Erythroblast (primary cell): ENCODE measurements around the gene ATXN10.

Experiments used
- GATA1 ChIP-seq: IDR thresholded peaks from 2 replicates; pipeline ENCODE4 v1.6.1; 2011; ENCODE audit warnings: low read depth, mild to moderate bottlenecking, control low read depth, low read length, moderate library complexity
- POLR2A ChIP-seq: IDR thresholded peaks from 2 replicates; pipeline ENCODE4 v1.6.1; 2011; ENCODE audit warnings: mild to moderate bottlenecking, low read length

- TF ChIP-seq POLR2A (no peak), GATA1 (no peak)
These were observed 17.0 kb downstream of the ATXN10 start for GRCh38 chr22:45688600-45689080.
